ENCODE measurements around the gene SMIM27.
"Not testable (repeated sequence)": the region's sequence is repeated elsewhere in the genome, so short reads cannot be mapped to it uniquely, and the experiment has no call there.

SMIM27 gene

GRCh38 chr9:32596096-32596865 lies 44.2 kb downstream of the SMIM27 start:
- DNase-seq (ENCODE audit: insufficient read length, low spot score) (no peak), FAIRE-seq (no peak)

GRCh38 chr9:32596936-32597335 lies 44.8 kb downstream of the SMIM27 start:
- DNase-seq (ENCODE audit: insufficient read length, low spot score) (no peak), FAIRE-seq (no peak)

- DNase-seq (ENCODE audit: insufficient read length, low spot score); FAIRE-seq: not testable (repeated sequence)
Measured at GRCh38 chr9:32599021-32599420, 46.9 kb downstream of the SMIM27 start.
